GM19467 (cell line): Measurements from ENCODE around the gene VPS13C.
A peak's percentile ranks its signal among the peaks of the same experiment; 100 is the strongest.

ENCODE experiments used
- ATAC-seq: cut with Tn5 transposase; IDR thresholded peaks from one replicate; pipeline ENCODE4 v1.9.1; 2021; ENCODE audit warnings: mild to moderate bottlenecking, moderate library complexity; ENCODE audit not compliant: unreplicated experiment

Gene VPS13C

DNA sequence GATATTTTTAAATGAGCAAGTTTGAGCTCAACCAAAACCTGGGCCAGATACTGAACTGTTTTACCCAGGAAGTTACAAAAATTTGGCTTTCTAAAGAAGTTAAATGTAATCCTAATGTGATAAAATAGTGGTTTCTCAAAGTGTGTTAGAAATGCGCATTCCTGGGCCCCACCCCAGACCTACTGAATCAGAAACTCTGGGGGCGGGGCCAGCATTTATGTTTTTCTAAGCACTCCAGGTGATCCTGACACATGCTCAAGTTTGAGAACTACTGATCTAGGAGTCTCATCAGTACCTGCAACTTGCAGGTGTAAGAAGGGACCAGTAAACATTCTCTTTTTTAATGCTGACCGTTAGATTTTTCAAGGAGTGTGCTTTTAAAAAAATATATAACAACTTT lies 190.6 kb downstream of the VPS13C start:
- ATAC-seq = no peak

- no peak for ATAC-seq
Observed at GRCh38 chr15:61861962-61862361, 198.3 kb downstream of the VPS13C start.

DNA sequence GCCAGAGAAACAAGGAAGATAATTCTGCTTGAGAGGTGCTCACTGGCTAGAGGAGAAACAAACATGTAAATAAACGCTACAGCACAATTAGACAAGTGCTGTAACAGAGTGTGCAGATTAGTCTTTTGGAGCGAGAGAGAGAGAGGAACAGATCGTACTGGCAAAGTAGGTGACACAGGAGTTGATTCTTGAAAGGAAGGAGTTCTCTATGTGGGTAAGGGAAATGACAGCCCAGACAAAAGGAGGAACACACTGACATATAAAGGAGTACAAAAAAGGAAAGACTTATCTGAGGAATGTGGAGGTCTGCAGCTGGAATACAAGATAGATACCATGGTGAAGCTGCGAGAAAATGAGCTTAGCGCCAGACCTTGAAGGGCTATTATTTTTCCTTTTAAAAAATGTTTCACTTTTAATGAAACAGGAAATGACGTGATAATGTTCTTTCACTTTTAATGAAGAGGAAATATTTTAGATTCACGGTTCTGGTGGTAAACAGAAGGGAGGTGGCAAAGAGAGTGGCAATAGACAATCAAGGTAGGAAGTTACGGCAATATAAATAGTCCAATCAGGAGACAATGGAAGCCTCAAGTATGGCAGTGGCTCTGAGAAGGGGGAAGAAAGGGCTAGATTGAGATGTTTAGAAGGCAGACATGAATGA lies 202.9 kb downstream of the VPS13C start:
- no peak for ATAC-seq

DNA sequence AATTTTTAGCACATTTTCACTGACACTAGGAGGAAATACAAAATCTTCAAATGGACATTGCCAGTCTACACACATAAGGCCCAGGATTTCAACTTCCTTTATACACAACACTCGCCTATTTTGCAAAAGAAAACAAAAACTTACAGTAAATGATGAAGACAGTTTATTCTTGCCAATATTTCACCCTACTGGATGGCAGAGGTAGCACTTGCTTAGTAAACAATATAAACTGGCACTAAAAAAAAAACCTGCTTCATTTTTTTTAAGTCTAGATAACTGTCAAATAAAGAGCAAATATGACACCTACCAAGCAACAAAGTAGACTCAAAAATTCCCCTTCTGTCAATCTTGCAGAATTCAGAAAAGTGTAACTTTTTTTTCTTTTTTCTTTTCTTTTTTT lies 204.0 kb downstream of the VPS13C start:
- ATAC-seq = no peak

DNA sequence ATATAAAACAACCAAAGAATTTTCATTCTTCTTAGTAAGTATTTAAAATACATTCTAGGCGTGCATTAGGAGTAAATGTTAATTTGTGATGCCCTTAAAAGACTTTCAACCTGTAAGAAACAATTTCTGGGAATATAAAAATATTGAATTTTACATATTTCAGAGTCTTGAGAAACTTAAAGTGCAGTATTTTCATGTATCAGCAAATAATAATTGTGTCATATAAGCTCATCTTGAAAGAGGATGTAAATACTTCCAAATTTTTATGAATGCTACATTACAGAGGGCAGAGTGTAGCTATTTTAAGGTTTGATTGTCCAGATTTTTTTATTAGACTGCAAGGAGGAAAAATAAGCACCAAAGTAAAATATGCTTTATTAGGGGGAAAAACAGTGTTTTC lies 207.1 kb downstream of the VPS13C start:
- ATAC-seq = no peak

DNA sequence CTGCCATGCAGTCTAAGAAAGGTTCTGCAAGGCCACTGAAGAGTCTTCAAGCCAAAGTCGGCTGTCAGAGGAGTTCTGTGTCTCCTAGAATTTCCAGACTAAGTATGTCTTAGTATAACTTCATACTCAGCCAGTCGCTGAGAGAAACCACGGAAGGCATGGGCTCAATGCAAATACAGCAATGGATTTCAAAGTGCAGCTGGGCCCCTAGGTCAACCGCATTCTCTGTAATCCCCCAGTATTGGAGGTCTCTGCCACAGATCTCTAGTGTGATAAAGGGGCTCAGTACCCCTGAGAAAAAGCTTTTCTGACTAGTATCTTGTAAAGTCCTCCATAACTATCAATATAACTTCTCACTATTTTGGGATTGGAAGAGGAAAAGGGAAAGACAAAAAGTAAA lies 208.3 kb downstream of the VPS13C start:
- no peak for ATAC-seq

DNA sequence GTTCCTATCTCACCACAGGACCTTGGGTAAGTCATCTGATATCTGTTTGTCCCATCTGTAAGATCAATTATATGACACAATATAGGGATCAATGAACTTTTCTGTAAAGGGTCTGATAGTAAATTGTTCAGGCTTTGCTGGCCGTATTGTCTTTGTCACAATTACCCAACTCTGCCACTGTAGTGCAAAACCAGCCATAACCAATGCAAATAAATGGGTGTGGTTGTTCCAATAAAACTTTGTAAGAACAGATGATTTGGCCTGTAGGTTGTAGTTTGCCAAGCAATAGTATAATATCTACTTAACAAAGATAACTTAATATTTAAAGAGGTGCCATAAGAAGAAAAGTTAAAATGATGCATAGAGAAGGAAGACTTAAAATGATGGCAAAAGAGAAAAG lies 210.8 kb downstream of the VPS13C start:
- ATAC-seq = no peak

DNA sequence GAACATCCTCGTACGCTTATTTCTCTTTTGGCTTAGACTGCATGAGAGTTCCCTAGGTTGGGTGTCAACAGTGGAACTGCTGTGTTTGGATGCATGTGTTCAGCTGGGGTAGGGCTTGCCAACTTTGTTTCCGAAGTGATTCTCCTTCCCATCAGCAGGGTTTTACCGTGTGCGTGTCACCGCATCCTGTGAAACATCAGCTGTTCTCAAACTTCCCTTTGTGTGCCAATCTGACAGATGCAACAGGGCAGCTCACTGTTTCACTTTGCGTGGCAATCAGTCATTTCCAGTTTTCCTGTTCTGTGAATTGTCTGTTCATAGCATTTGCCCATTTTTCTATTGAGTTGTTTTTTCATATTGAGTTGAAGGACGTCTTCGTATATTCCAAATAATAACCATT lies 218.8 kb downstream of the VPS13C start:
- no peak for ATAC-seq

- ATAC-seq = no peak
Observed at GRCh38 chr15:61840090-61840489, 220.2 kb downstream of the VPS13C start.

DNA sequence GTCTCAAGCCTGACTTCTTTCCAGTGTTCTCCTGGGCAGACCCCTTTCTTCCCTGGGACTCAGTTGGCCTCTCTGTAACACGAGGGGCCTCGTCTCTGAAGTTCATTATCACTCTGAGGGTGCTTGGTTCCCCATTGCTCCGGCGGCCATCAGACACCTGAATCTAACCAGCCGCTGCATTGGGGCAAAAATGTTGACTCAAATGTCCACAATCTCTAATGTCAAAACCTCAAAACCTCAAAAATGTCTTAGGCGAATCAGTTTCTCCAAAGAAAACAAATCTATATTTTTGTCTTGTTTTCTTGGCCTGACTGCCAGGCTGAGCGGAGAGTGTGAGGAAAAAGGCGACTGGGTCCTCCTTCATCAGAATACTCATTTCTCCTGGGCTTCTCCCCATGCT lies 220.7 kb downstream of the VPS13C start:
- ATAC-seq = no peak

DNA sequence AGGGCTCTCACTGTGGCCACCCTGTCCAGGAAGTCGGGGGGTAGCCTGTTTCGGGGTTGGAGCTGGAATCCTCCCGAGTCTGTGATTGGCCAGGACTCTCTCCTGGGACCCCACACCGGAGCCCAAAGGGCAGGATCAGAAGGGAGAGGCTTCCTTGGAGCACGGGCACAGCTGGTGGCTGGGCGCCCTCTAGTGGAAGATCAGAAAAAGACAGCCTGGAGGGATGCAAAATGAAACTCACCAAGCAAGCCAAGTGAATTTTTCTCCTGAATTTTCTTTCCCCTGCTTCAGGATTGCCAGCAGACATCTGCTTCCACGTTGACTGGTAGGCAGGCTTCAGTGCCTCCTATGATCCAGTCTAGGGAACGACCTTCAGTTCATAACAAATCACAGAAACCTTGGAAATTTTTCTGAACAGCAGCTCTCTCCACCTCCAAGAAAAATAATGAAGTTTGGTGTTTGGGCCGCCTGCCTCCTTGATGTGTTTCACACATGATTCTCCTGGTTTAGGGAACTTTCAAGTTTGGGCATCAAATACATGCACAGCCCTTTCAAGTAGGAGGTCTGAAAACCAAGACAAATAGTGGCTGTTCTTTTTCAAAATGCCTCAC lies 224.6 kb downstream of the VPS13C start:
- no peak for ATAC-seq

- ATAC-seq = no peak
Observed at GRCh38 chr15:61835029-61835428, 225.2 kb downstream of the VPS13C start.

DNA sequence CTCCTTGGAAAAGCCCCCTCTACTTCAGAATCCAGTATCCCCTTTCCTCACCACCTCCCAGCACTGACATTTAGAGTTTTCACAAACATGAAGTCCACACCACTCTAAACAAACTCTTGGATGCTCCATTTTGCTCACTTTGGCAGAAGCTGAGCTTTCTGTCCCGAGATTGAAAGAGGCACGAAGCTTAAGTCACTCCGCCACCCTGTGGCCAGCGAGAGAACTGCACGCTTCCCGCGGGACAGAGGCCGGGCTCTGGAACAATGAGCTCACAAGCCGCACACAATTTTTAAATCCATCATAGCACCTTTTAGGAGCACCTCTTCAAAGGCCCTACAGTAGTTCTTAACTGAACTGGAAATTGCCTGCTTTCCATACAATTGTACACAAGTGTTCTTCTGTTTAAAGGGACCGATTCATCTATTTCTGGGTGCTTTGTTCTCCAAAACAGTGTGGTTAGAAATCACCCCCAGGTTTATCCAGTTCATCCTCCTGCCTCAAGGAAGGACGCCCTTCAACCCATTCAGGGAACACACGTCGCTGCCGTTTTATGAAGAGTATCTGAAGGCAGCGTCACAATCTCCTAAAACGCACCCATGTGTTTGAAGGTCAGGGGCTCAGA lies 226.1 kb downstream of the VPS13C start:
- ATAC-seq = peak; percentile 54

DNA sequence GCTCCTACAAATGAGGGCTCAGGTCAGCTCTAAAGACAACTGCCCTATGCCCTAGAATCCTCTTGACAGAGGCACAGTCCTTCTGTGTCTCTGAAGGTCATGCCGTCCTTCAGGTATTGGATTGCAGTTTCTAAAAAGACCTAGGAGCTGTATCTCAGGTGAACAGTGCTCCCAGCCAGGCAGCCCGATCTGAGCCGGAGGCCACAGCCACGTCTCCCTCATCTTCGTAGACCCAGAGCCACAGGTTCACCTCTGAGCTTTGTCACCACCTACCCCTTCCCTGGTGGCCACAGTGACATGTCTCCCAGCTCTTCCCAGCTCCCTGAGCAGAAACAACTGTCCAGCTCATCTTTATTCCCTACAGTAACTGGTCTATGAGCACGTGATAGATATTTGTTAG lies 228.0 kb downstream of the VPS13C start:
- no peak for ATAC-seq

DNA sequence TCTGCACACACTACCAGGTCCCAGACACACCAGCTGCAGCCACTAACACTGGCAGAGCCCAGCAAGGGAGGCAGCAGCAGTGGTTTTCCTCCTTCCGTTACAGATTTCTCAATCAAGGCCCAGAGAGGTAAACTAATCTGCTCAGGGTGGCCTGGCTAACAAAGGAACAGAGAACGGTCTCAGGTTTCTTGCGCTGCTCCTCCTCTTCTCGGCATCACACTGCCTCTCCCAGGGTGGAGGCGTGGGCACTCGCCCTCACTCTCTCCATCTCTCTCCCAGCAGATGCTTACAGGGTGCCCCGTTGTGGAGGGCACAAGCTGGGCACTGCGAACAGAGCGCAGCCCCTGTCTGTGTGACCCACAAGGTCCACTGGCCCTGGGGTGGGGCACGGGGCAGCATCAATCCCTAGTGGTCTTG lies 228.7 kb downstream of the VPS13C start:
- ATAC-seq = no peak

GRCh38 chr15:61830536-61831330 lies 229.5 kb downstream of the VPS13C start:
- ATAC-seq = no peak

- ATAC-seq = no peak
Observed at GRCh38 chr15:61829514-61829889, 230.7 kb downstream of the VPS13C start.

GRCh38 chr15:61828860-61829513 lies 231.3 kb downstream of the VPS13C start:
- ATAC-seq = no peak

DNA sequence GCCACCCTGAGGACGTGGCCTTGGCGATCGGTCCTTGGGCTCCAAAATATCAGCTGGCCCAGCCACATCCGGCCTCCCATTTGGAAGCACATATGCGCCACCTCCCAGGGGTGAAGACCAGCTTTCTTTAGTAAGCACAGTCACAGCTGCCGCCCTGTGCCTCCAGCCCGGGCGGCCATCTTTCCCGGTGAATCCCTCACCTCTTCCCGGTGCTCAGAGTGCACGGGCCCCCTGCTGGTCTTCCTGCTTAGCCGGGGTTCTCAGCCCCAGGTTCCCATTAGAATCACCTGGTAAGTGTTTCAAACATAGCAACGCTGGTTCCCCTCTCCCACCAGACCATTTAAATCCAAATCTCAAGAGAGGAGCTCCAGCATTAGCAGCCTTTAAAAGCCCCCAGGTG lies 232.2 kb downstream of the VPS13C start:
- ATAC-seq = no peak

GRCh38 chr15:61827131-61827530 lies 233.1 kb downstream of the VPS13C start:
- ATAC-seq = no peak

DNA sequence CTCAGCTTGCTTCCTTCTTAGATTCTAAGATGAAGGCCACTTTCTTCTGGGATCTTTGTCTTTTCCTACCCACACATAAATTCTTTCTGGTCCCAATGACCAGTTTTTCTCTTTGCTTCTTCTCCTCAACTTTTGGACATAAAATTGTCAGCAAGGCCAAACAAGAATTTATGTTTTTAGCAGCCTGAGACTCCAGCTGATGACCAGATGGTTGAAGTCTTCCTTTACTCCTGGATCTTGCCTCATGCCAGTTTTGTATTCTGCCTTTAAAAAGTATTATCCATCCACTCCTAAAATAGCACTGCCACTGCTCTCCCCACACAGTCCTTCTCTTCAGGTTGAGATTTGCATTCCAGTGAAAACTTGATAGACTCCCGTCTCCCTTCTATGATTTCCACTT lies 236.0 kb downstream of the VPS13C start:
- no peak for ATAC-seq
